Measurements from ENCODE around the gene SLC4A9.

The SLC4A9 gene, protein sequence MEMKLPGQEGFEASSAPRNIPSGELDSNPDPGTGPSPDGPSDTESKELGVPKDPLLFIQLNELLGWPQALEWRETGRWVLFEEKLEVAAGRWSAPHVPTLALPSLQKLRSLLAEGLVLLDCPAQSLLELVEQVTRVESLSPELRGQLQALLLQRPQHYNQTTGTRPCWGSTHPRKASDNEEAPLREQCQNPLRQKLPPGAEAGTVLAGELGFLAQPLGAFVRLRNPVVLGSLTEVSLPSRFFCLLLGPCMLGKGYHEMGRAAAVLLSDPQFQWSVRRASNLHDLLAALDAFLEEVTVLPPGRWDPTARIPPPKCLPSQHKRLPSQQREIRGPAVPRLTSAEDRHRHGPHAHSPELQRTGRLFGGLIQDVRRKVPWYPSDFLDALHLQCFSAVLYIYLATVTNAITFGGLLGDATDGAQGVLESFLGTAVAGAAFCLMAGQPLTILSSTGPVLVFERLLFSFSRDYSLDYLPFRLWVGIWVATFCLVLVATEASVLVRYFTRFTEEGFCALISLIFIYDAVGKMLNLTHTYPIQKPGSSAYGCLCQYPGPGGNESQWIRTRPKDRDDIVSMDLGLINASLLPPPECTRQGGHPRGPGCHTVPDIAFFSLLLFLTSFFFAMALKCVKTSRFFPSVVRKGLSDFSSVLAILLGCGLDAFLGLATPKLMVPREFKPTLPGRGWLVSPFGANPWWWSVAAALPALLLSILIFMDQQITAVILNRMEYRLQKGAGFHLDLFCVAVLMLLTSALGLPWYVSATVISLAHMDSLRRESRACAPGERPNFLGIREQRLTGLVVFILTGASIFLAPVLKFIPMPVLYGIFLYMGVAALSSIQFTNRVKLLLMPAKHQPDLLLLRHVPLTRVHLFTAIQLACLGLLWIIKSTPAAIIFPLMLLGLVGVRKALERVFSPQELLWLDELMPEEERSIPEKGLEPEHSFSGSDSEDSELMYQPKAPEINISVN

DNA sequence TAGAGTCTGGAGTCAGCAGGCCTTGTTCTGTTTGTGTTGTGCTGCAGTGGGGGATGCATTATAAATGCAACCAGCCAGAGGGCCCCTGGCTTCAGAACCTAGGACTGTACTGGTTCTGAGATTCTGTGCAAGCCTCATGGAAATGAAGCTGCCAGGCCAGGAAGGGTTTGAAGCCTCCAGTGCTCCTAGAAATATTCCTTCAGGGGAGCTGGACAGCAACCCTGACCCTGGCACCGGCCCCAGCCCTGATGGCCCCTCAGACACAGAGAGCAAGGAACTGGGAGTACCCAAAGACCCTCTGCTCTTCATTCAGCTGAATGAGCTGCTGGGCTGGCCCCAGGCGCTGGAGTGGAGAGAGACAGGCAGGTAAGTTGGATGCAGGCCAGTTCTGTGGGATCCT lies at the start of gene SLC4A9:
SLC4A9 (plus strand) TSS at position 94 of the 400 bp plus-strand sequence; CDS start at position 137, 43 bp downstream.
- no peak for DNase-seq

DNA sequence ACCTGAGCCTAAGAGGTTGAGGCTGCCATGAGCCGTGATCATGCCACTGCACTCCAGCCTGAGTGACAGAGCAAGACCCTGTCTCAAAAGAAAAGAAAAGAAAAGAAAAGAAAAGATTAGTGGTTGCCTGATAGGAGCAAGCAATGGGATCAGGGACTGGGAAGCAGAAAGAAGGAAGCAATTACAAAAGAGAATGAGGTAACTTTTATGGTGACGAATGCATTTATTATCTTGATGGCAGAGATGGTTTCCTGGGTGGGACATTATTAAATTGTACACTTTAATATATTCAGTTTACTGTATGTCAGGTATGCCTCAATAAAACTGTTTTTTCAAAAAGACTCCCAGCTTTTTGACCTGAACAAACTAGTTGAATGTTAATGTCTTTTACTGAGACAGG lies 49.6 kb upstream of the SLC4A9 start:
- no peak for DNase-seq

DNA sequence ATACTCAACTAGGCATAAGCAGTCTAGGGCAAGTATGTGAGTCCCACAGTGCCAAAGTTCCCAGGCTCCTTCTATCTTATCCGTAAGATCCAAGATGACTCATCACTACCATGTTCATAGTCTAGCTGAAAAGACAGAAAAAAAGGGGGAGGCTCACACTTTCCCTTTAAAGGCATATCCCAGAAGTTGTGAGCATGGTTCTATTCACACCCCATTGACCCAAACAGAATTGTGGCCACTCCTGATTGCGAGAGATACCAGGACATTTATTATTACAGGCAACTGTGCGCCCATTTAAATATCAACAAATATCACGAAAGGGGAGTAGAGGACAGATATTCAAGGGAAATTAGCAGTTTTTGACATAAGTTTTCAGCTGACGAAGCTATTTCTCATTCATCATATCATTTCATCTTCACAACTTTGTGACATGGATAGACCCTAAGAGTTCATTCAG lies 49.0 kb upstream of the SLC4A9 start:
- no peak for DNase-seq

DNA sequence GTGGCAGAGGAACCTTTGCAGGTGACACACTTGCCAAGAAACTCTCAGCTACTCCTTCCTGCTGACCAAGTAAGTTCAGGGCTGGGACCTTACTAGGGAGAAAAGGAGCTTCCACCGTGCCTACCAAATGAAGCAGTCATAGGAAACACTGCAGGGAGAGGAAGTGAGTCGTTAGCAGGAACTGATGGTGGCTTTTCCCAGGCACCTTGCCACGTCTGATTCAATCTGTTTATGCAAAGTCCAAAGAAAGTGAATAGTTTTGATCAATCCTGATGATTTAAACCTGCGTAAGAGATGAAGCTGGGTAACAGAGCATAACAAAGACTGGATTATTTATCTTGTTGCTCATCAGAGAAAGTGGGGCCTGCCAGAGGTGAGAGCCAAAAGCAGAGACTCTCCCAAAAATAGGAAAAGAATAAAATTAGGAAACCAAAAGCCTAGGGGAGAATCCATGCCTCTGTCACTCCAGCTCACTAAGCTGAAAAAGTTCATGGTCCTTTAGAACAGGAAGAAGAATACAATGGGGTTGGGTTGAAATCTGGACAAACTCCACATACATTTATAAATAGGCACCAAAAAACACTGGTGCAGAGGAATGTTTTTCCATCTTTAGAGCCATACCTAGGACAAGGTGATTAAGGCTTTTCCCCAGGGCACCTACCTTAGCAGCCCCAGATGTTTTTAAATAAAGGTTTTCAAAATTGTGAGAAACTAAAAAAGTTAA lies 47.8 kb upstream of the SLC4A9 start:
- DNase-seq = no peak

DNA sequence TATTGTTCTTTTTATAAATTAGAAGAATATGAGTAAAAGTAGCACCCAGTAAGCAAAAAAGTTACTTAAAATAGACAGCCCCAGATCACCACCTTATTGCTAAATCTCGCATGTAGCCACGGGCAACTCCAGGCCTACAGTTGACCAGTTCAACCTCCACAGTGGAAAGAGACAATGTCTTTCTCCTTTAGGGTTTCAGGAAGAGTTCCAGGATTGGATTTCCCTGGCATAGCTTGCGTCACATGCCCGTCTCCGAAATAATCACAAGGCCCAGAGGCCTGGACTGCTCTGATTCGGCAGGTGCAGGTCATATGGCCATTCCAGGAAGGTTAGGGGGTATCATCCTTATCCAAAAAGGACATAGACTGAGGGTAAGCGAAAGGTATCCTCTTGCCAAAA lies 47.2 kb upstream of the SLC4A9 start:
- DNase-seq = no peak

DNA sequence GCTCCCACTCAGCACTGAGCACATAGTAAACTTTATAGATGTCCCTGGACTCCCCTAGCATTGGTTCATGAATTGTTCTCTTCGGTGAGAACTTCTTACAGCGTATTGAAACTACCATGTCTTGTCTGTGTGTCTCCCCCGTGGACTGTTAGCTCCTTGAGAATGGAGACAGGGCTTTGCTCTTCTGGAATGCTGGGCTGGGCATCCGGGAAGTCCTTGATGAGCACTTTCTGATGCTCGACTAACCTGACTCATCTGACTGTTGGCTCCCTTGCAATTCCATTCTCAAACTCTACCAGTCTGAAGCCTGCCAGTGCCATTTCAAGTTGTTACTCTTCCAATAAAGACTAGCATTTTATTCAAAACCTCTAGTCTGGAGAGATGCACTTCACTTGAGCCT lies 42.1 kb upstream of the SLC4A9 start:
- no peak for DNase-seq

DNA sequence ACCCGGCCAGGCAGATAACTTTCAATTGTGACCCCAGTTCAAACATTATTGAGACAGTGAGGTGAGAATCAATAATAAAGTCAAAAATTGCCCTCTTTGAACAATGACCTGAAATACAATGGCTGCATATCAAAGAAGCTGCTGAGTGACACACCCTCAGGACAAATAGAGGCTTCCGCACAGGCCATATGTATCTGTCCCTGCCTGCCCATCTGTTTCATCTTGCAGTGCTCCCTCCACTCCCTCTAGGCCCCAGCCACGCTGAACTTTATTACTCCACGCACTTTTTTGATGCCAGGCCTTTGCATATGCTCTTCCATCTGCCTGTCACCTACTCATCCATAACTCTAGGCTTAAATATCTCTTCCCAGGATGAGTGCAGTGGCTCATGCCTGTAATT lies 41.2 kb upstream of the SLC4A9 start:
- DNase-seq = no peak

DNA sequence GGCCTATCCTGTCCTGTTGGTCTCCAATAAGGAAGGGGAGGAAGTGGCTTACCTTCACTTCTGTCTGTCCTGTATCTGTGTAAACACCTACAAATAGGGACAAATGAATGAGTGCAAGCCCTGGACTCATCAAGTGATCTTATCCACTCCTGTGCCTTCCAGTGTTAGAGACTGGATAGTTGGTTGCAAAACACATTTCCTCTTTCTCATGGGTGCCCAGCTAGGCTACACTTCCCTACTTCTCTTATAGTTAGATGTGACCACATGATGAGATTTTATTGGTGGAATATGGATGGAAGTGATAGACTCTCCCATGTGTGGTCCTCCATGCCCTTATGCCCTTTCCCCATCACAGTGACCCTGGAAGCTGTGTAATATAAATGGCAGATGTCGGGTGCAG lies 40.2 kb upstream of the SLC4A9 start:
- no peak for DNase-seq

DNA sequence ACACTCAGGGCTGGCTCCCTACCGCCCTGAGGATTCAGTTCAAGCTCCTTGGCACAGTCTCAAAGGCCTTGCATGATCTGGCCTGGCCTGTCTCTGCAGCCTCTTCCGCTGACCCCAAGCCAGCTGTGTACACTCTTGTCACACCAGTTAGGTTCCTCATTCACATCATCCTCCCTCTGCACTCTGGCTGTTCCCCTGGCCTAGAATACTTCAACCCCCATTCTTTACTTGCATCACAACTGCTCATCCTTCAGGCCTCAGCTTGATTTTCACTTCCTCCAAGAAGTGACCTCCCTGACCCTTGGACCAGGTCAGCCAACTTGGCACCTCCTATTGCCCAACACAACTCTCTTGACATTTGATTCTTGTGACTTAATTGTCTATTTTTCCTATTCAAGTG lies 38.2 kb upstream of the SLC4A9 start:
- DNase-seq = no peak

DNA sequence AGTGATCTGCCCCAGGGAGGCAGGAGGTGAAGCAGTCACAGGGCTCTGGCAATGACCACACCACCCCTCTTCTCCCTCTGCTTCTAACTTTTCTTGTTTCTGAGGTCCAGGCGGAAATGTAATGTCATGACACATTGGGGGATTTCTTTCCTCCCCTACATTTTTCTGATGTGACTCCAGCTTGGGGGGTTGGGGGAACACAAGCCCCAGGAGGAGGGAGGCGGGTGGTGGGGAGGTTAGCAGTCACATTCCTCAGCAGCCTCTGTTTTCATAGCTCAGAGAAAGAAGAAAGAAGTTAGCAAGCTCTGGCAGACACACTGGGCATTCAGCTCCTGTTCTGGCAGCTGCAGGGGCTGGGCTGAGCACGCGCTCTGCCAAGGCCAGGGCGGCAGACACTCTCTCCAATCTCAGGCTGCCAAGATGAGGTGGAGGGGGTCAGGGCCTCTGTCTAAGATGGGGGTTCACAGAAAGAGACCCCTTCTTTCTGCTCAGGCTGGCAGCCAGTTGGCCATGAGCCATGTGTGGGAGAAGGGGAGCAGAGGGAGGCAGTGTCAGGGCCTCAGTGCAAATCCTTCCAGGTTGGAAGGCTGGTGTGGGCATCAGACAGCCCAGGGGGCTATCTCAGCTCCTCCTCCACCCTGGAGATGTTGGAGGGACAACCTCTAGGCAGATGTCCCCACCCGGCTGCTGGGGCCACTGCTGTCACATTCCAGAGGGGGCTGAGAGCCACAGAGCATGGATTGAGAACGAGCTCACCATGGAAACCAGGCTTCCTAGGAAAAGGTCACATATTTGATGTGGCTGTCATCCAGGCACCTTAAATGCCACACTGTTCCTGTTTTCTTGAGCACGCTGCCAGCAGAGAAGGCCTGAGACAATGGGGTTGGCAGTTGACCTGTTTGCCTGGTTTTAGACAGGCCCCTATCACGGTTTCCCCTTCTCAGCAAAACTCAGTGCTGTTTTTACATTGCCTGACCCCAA lies 37.0 kb upstream of the SLC4A9 start:
- DNase-seq = no peak

DNA sequence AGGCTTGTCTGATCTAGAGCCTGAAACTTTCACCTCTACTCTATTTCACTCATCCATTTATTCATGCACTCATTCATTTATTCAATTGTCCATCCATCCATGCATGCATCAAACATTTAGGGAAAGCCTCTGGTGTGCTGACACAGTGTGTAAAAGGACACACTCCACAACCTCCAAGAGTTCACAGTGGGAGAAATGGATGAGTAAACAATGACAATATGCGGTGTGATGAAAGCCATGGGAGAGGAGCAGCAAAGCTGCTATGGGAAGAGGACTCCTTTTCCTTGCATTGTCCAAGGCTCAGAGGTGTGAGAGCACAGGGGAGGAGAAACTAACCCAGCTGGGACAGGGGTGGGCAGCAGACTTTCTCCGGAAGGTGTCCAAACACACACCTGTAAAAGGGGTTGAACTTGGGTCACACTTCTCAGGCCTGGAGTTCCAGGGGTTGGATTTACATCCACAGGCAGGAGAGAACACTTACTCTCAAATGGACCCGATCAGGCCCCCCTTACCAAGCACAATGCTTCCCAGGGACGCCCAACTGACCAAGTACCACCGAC lies 35.9 kb upstream of the SLC4A9 start:
- DNase-seq = no peak

DNA sequence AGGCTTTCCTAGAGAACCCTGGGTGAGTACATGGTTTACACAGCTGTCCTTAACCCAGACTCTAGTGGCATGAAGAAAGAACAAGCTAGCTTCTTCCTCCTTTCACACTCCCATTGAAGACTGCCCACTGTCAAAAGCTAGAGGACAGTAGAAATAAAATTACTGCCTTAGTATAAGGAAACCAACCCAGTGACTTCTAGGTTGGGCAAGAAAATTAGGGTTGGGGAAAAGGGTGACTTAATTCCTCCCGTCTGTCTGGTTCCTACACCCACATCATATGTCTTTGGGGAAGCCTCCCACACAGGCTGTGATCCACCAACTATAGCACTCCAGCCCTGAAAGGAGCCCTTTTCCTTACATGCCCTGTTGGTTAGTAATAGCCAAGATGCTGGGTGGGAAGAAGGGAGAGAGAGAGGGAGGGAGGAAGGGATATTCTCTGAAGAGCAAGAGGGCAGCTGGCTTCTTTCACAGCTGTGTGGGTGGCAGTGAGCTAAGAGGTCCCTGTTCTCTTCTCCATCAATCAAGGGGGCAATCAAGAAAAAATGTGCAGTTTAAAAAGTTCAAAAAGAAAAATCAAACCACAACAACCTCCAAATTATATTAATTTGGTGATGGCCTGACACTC lies 35.3 kb upstream of the SLC4A9 start:
- no peak for DNase-seq

DNA sequence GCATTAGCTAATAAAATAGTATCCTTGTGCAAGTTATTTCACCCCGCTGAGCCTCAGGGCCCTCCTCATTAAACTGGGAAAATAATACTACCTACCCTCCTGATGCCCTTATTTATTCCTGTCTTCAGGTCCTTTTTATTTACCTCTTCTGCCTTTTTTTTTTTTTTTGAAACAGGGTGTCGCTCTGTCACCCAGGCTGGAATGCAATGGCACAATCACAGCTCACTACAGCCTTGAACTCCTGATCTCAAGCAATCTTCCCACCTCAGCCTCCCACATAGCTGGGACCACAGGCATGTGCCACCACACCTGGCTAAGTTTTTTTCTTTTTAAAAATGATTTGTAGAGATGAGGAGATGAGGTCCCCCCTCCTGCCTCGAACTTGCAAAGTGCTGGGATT lies 34.5 kb upstream of the SLC4A9 start:
- DNase-seq = no peak

DNA sequence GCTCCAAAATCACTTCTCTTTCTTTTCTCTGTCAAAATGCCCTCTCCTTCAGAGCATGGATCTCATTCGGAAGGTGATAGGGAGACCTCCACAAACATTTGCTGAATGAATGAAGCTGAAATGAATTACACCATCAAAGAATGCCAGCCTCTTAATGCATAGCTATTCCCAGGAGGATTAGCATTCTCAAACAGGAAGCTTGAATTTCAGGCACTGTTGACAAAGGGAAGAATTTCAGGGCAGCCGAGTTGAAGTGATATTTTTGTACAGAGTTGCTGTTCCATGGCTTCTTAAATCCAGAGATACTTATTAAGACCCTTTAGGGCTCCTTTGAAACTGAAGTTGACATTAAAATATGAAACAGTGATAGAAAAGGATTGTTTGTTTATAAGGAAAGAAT lies 32.4 kb upstream of the SLC4A9 start:
- DNase-seq = no peak

DNA sequence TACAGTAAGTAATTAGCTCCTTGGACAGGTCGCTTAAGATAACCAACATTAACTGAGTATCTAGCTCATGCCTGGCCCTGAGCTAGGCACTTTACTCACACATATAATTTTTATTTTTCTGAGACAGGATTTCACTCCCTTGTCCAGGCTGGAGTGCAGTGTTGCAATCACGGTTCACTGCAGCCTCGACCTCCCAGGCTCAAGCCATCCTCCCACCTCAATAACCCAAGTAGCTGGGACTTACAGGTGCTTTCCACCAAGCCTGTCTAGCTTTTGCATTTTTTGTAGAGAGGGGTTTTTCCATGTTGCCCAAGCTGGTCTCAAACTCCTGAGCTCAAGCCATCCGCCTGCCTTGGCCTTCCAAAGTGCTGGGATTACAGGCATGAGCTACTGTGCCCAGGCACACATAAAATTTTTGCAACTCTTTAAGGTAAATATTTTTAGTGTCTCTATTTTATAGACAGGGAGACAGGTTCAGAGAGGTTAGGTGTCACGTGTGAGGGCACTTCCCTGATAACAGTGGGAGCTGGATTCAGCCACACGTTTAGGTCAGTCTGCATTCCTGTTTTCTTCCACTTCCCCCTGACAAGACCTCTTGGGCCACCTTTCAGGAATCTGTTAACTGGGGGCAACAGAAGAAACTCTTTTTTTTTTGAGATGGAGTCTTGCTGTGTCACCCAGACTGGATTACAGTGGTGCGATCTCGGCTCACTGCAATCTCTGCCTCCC lies 31.8 kb upstream of the SLC4A9 start:
- DNase-seq = no peak

DNA sequence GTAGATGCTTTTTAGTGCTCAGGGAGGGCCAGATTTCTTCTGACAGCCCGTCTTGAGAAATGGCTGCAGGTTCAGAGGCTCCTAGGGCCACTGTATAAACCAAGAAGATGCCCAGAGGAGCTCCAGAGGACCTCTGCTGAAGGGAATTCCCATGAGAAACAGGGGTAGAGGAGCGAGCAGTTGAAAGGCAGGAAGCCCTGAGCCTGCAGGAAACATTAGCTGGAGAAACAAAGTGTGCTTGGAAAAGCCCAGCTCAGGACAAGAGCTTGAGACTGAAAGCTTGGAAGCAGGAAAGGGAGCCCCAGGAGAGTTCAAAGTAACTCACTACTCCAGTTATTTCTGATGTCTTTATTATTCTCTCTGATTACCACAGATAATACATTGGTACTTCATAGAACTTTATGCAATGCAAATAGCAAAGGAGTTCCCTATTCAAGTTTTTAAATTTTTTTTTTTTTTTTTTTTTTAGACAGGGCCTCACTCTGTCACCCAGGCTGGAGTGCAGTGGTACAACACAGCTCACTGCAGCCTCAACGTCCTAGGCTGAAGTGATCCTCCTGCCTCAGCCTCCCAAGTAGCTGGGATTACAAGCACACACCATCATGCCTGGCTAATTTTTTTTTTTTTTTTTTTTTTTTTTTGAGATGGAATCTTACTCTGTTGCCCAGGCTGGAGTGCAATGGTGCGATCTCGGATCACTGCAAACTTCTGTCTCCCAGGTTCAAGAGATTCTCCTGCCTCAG lies 30.1 kb upstream of the SLC4A9 start:
- DNase-seq = no peak

DNA sequence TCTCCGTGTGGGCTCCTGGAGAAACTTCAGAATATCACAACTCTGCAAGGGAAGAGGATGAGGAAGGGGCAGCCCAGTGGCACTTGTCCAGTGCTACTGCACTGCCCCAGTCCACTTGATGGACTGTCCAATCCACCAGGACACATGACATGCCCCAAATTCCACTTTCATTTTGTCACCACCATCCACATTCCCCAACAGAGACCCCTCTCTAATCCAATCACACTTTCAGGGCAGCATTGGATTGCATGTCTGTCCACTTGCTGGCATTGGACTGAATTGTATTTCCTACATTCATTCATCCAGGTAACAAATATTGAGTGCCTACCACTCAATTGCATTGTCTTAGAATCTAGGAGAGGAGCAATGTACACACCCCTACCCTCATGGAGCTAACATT lies 28.4 kb upstream of the SLC4A9 start:
- no peak for DNase-seq

DNA sequence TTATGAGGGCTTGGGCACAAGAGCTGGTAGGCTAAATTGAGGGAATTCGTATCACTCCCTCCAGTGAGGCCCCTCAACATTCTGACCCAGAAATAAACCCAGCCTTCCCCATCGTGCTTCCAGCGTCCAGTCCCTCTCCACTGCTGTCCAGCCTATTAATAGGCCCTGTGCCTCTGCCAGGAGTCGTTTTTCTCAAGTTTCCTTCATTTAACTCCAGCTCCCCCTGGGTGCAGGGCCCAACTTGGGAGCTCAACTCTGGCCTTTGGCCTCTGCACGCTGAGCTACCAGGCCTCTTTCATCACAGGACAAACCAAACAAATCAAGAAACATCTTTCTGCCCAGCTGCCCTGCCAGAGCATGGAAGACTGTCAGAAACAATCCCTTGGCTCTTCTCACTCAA lies 23.6 kb upstream of the SLC4A9 start:
- no peak for DNase-seq

DNA sequence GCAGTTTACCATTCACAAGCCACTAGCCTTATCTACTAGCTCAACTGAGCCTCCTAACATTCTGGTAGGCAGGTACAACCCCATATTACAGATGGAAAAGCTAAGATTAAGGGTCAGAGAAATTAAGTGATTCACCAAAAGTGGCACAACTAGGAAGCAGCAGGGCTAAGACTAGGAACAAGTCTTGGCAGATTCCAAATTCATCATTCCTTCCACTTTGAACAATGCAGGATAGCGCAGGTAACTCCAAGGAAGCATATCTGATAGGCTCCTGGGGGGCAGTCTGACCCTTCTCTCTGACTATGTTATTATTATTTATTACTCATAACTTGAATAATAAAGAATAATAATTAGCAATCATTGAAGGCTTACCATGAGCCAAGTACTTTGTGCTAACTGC lies 22.1 kb upstream of the SLC4A9 start:
- no peak for DNase-seq

DNA sequence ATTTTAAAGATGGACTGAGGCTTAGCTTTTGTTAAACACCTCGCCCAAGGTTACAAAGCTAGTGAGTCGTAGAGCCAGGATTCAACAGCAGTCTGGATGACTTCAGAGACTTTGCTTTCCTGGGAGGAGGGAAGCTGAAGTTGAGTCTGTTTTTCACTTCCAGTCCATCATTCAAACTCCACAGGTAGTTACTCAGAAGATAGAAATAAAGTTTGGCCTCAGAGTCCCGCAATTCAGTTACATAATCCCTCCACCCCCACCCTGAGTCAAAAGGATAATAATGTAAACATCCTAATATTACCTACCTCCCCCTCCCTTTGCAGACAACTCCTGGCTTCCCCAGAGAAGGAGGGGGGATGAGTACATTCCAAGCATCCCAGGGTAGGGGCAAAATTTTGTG lies 21.7 kb upstream of the SLC4A9 start:
- DNase-seq = no peak

Data from NCI-H1048 (cell line).